Measurements from ENCODE around the gene FOXB1. TPM values are rescaled to one million over a fixed set of nuclear protein-coding genes. Genes with fewer than 3 reads are reported as not detected.

Gene FOXB1
- total and polyA plus RNA-seq, 2 of the 13 experiments (the other 11 are each of a cell fraction or from before 2014, with no cell fraction given), result not detected

DNA sequence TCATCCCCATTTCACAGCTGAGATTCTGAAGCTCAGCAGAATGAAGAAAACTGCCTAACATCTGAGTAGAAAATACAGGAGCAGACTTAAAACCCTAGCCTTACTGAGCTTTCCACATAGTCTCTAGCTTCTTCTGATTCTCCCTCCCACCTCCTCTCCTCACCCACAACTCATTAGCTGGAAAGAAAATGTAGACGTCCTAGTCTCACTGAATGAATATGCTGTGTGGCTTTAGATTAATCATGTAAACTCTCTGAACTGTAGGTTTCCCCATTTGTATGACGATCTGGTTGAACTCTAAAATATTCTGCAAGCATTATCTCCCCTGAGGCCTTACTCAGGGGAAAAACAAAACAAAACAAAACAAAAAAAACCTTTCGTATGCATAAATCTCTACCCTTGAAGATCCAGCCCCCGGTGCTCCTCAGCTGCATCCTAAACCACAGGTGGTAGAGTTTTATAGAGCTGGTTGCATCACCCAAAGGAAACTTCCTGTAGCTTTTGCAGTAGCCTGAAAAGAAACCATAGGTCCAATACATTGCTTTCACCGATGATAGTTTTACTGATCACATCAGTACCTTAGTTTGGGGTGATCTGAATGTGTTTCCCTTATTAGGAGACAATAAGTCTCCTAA is 40.6 kb downstream of the FOXB1 start:
- 20% methylated on average over 5 of the region's 5 CpGs for WGBS (ENCODE audit: low lambda C conversion rate)
- Histone ChIP-seq H3K4me3 (replicated peaks in 1 of 3; ENCODE audit: insufficient read depth in 1 of 3, low read depth in 2 of 3, low read length in 3 of 3) (no peak overlapping the region), H3K4me2 (ENCODE audit: low read depth, low read length) (no peak overlapping the region), H4K20me1 (ENCODE audit: insufficient read depth, low read length) (no peaks in the 10 kb centered on the region), H3K36me3 (replicated peaks in 1 of 2; ENCODE audit: control insufficient read depth in 1 of 2, insufficient read depth in 2 of 2, low read length in 2 of 2) (no peaks in the 10 kb centered on the region), H3K27me3 (ENCODE audit: control insufficient read depth in 1 of 2, insufficient read depth in 2 of 2, low read length in 2 of 2) (no peaks in the 10 kb centered on the region; a peak in 1 of 5 replicates), H2AFZ (ENCODE audit: low read length) (no peak overlapping the region), H3K79me2 (ENCODE audit: insufficient read depth, low read length) (no peaks in the 10 kb centered on the region), H3K4me1 (ENCODE audit: insufficient read depth, low read length) (no peaks in the 10 kb centered on the region), H3K9ac (ENCODE audit: insufficient read depth, low read depth, low read length) (no peak overlapping the region), H3K27ac (ENCODE audit: extremely low read length, insufficient read depth, low read length) (no peak overlapping the region), H3K9me3 (ENCODE audit: low read length) (peaks cover 2% of the 10 kb centered on the region)
- intact Hi-C loops (cut with micrococcal nuclease; ENCODE audit: unreplicated experiment), result no loop called here
- POLR2A ChIA-PET, result no interaction called here
- CTCF ChIA-PET (ENCODE audit: low intra/inter-chr PET ratio, low total read pairs), result no interaction called here
- FAIRE-seq (no peak), ATAC-seq (no peak), DNase-seq (ENCODE audit: low spot score) (no peak)
- BruUV-seq (replicated peaks), result no TSS peak
- in situ Hi-C loops (cut with HindIII; ENCODE audit: extremely low pct_ligation_motif_present, low pct_unique_long_range_greater_than_20kb), result no loop called here
- TF ChIP-seq ZNF432 (CRISPR knock-in tag; IDR thresholded peaks at IDR 0.05; ENCODE audit: borderline replicate concordance) (no peak), ZNF766 (CRISPR knock-in tag; IDR thresholded peaks at IDR 0.05; ENCODE audit: borderline replicate concordance) (no peak)
- TF ChIP-seq, protein P1, sequence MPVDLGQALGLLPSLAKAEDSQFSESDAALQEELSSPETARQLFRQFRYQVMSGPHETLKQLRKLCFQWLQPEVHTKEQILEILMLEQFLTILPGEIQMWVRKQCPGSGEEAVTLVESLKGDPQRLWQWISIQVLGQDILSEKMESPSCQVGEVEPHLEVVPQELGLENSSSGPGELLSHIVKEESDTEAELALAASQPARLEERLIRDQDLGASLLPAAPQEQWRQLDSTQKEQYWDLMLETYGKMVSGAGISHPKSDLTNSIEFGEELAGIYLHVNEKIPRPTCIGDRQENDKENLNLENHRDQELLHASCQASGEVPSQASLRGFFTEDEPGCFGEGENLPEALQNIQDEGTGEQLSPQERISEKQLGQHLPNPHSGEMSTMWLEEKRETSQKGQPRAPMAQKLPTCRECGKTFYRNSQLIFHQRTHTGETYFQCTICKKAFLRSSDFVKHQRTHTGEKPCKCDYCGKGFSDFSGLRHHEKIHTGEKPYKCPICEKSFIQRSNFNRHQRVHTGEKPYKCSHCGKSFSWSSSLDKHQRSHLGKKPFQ (CRISPR knock-in tag; IDR thresholded peaks at IDR 0.05; ENCODE audit: insufficient replicate concordance), result no peak
- TF ChIP-seq, protein P2, sequence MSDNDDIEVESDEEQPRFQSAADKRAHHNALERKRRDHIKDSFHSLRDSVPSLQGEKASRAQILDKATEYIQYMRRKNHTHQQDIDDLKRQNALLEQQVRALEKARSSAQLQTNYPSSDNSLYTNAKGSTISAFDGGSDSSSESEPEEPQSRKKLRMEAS (IDR thresholded peaks at IDR 0.05), result no peak

DNA sequence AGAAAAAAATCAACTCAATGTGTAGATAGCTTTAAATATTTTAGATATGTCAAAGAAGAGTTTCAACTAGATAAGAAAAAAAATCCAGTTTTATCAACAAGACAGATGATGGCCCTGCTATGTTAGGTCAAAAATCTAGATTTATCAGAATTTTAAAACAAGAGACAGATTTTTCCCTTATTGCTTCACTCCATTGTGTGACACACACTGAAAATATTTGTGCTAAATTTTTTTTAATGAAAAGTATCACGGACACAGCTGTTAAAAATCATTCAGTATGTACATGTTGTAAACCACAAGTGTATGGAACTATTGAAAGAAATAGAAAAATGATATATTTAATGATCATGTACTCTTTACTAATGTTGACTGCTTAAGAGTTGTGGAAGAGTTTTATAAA is 43.6 kb downstream of the FOXB1 start:
- Histone ChIP-seq H3K9ac (ENCODE audit: insufficient read depth, low read depth, low read length) (no peak overlapping the region), H3K79me2 (ENCODE audit: insufficient read depth, low read length) (no peaks in the 10 kb centered on the region), H3K9me3 (ENCODE audit: low read length) (peaks cover 14% of the 10 kb centered on the region), H3K27ac (ENCODE audit: extremely low read length, insufficient read depth, low read length) (no peak overlapping the region), H2AFZ (ENCODE audit: low read length) (no peak overlapping the region), H3K36me3 (replicated peaks in 1 of 2; ENCODE audit: control insufficient read depth in 1 of 2, insufficient read depth in 2 of 2, low read length in 2 of 2) (no peaks in the 10 kb centered on the region), H4K20me1 (ENCODE audit: insufficient read depth, low read length) (no peaks in the 10 kb centered on the region), H3K4me2 (ENCODE audit: low read depth, low read length) (no peak overlapping the region), H3K4me1 (ENCODE audit: insufficient read depth, low read length) (no peaks in the 10 kb centered on the region), H3K27me3 (ENCODE audit: control insufficient read depth in 1 of 2, insufficient read depth in 2 of 2, low read length in 2 of 2) (no peaks in the 10 kb centered on the region; a peak in 1 of 5 replicates), H3K4me3 (replicated peaks in 1 of 3; ENCODE audit: insufficient read depth in 1 of 3, low read depth in 2 of 3, low read length in 3 of 3) (no peak overlapping the region)
- BruUV-seq (replicated peaks), result no TSS peak
- in situ Hi-C loops (cut with HindIII; ENCODE audit: extremely low pct_ligation_motif_present, low pct_unique_long_range_greater_than_20kb) (no loop called here), intact Hi-C loops (cut with micrococcal nuclease; ENCODE audit: unreplicated experiment) (no loop called here)
- DNase-seq (ENCODE audit: low spot score) (no peak), ATAC-seq (no peak), FAIRE-seq (no peak)
- CTCF ChIA-PET (ENCODE audit: low intra/inter-chr PET ratio, low total read pairs), result no interaction called here
- POLR2A ChIA-PET, result no interaction called here
- 0% methylated on average over 1 of the region's 1 CpG for WGBS (ENCODE audit: low lambda C conversion rate)
- TF ChIP-seq PPARG (CRISPR knock-in tag; conservative IDR thresholded peaks at IDR 0.05), result no peak
- TF ChIP-seq, protein P3, sequence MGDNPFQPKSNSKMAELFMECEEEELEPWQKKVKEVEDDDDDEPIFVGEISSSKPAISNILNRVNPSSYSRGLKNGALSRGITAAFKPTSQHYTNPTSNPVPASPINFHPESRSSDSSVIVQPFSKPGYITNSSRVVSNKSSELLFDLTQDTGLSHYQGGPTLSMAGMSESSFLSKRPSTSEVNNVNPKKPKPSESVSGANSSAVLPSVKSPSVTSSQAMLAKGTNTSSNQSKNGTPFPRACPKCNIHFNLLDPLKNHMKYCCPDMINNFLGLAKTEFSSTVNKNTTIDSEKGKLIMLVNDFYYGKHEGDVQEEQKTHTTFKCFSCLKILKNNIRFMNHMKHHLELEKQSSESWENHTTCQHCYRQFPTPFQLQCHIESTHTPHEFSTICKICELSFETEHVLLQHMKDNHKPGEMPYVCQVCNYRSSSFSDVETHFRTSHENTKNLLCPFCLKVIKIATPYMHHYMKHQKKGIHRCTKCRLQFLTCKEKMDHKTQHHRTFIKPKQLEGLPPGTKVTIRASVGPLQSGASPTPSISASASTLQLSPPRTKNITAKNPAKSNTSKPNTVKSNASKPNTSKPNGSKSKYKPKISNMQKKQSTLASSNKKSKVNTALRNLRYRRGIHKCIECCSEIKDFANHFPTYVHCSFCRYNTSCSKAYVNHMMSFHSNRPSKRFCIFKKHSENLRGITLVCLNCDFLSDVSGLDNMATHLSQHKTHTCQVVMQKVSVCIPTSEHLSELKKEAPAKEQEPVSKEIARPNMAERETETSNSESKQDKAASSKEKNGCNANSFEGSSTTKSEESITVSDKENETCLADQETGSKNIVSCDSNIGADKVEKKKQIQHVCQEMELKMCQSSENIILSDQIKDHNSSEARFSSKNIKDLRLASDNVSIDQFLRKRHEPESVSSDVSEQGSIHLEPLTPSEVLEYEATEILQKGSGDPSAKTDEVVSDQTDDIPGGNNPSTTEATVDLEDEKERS (CRISPR knock-in tag; IDR thresholded peaks at IDR 0.05), result no peak
- TF ChIP-seq ZNF350 (CRISPR knock-in tag; IDR thresholded peaks at IDR 0.05; ENCODE audit: borderline replicate concordance, low read depth), result no peak
- no peak for TF ChIP-seq JUND (CRISPR knock-in tag; IDR thresholded peaks at IDR 0.05)
- TF ChIP-seq, protein P4, sequence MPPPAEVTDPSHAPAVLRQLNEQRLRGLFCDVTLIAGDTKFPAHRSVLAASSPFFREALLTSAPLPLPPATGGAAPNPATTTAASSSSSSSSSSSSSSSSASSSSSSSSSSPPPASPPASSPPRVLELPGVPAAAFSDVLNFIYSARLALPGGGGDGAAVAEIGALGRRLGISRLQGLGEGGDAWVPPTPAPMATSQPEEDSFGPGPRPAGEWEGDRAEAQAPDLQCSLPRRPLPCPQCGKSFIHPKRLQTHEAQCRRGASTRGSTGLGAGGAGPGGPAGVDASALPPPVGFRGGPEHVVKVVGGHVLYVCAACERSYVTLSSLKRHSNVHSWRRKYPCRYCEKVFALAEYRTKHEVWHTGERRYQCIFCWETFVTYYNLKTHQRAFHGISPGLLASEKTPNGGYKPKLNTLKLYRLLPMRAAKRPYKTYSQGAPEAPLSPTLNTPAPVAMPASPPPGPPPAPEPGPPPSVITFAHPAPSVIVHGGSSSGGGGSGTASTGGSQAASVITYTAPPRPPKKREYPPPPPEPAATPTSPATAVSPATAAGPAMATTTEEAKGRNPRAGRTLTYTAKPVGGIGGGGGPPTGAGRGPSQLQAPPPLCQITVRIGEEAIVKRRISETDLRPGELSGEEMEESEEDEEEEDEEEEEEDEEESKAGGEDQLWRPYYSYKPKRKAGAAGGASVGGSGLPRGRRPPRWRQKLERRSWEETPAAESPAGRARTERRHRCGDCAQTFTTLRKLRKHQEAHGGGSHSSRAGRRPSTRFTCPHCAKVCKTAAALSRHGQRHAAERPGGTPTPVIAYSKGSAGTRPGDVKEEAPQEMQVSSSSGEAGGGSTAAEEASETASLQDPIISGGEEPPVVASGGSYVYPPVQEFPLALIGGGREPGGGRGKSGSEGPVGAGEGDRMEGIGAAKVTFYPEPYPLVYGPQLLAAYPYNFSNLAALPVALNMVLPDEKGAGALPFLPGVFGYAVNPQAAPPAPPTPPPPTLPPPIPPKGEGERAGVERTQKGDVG (CRISPR knock-in tag; IDR thresholded peaks at IDR 0.05; ENCODE audit: borderline replicate concordance), result no peak
